Adrenal gland (tissue), 5 donors: ENCODE data around the gene R3HDM4.

Experiments used
- CTCF ChIP-seq, 6 experiments: fragments of 450-650 bp in 4 of 6; fragments of 200-600 bp in 2 of 6; sonication (generic) in 1 of 6; IDR thresholded peaks; 1 replicate in 5 of 6; 2 replicates in 1 of 6; pipeline versions ENCODE4 v1.5.1 to v1.8.0; 2016 to 2021; ENCODE audit warnings: antibody characterized with exemption in 6 of 6, mild to moderate bottlenecking in 2 of 6, moderate library complexity in 1 of 6
- POLR2A ChIP-seq, 2 donors: fragments of 450-650 bp; IDR thresholded peaks; one replicate each; pipeline ENCODE4 v1.6.1; 2017; ENCODE audit warnings: antibody characterized with exemption in 2 of 2, mild to moderate bottlenecking in 2 of 2, moderate library complexity in 1 of 2
- donor health status: DM: no; HTN: no; CAD: no.

- TF ChIP-seq CTCF (IDR thresholded peaks at IDR 0.05) = no peak
- TF ChIP-seq POLR2A (IDR thresholded peaks at IDR 0.05) = no peak
Observed at GRCh38 chr19:875265-875879, 37.6 kb downstream of the R3HDM4 start.
